ENCODE data around the gene SMIM5.

DNA sequence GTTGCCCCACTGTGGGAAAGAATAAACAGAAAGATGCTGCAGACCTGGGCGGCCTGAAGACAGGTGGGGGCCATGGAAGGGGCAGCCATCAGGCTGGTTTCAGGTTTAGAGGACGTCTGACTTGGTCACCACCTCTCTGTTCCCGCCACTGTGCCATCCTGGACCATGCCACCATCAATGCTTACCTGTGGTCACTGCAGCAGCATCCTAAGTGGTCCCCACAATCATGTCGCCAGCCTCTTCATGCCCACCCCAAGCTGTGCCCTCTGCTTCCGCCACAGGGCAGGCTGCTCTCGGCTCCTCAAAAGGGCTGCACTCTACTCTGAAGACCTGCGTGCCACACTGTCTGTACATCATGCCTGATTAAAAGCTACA is 10.4 kb downstream of the SMIM5 start:
- TF ChIP-seq, protein P1, sequence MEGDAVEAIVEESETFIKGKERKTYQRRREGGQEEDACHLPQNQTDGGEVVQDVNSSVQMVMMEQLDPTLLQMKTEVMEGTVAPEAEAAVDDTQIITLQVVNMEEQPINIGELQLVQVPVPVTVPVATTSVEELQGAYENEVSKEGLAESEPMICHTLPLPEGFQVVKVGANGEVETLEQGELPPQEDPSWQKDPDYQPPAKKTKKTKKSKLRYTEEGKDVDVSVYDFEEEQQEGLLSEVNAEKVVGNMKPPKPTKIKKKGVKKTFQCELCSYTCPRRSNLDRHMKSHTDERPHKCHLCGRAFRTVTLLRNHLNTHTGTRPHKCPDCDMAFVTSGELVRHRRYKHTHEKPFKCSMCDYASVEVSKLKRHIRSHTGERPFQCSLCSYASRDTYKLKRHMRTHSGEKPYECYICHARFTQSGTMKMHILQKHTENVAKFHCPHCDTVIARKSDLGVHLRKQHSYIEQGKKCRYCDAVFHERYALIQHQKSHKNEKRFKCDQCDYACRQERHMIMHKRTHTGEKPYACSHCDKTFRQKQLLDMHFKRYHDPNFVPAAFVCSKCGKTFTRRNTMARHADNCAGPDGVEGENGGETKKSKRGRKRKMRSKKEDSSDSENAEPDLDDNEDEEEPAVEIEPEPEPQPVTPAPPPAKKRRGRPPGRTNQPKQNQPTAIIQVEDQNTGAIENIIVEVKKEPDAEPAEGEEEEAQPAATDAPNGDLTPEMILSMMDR (IDR thresholded peaks at IDR 0.05) = no peak
- TF ChIP-seq ZFX (IDR thresholded peaks at IDR 0.05; ENCODE audit: borderline replicate concordance) = no peak

Data from 22Rv1 (cell line).